WTC11 (cell line): ENCODE results near the gene ACBD4. TPM values are rescaled to one million over a fixed set of nuclear protein-coding genes. Genes with fewer than 3 reads are reported as not detected.
A peak's percentile ranks its signal among the peaks of the same experiment; 100 is the strongest.

Experiments used
- ATAC-seq: fragments of 200-7000 bp; cut with Tn5 transposase; 2 replicates; pipeline ENCODE4 v1.10.0; 2021; ENCODE audit warnings: mild to moderate bottlenecking, moderate library complexity
- CTCF ChIA-PET: fragments of 300-600 bp; sonication (Branson Sonifier 250); formaldehyde crosslinking; loops from one replicate; lab custom pipeline; 2021; ENCODE audit warnings: antibody characterized with exemption; lab: Charles Lee
- POLR2A ChIA-PET: fragments of 350-600 bp; sonication (Branson Sonifier 250); formaldehyde crosslinking; loops from one replicate; lab custom pipeline; 2021; ENCODE audit warnings: antibody characterized with exemption; lab: Charles Lee
- DNase-seq: peaks from one replicate; pipeline ENCODE4 v3.0.0; 2021; ENCODE audit warnings: low spot score
- H3K27ac Mint-ChIP-seq: 2 replicates; pipeline ENCODE4 v1.8.0; 2021; ENCODE audit warnings: mixed read lengths
- H3K27me3 Mint-ChIP-seq: 2 replicates; pipeline ENCODE4 v1.8.0; 2021; ENCODE audit warnings: low read depth, mild to moderate bottlenecking, moderate library complexity, mixed read lengths
- H3K36me3 Mint-ChIP-seq: 2 replicates; pipeline ENCODE4 v1.8.0; 2021; ENCODE audit warnings: mixed read lengths
- H3K4me1 Mint-ChIP-seq: 2 replicates; pipeline ENCODE4 v1.8.0; 2022; ENCODE audit warnings: mixed read lengths
- H3K4me3 Mint-ChIP-seq: 2 replicates; pipeline ENCODE4 v1.8.0; 2021; ENCODE audit warnings: mild to moderate bottlenecking, moderate library complexity, mixed read lengths
- H3K9me3 Mint-ChIP-seq: 2 replicates; pipeline ENCODE4 v1.8.0; 2021; ENCODE audit warnings: mixed read lengths
- CREM ChIP-seq: sonication (generic); formaldehyde crosslinking; IDR thresholded peaks from 2 replicates; pipeline ENCODE4 v1.8.1; 2022; ENCODE audit warnings: mild to moderate bottlenecking, missing genetic modification reagents, moderate library complexity
- EMX1 ChIP-seq: fragments of 250-450 bp; sonication (Bioruptor Pico); IDR thresholded peaks from 2 replicates; pipeline ENCODE4 v1.8.0; 2021; ENCODE audit warnings: mild to moderate bottlenecking
- GABPB1 ChIP-seq: sonication (generic); formaldehyde crosslinking; IDR thresholded peaks from 2 replicates; pipeline ENCODE4 v1.8.1; 2023; ENCODE audit warnings: mild to moderate bottlenecking, missing genetic modification reagents
- JAZF1 ChIP-seq: fragments of 250-450 bp; sonication (Bioruptor Pico); IDR thresholded peaks from 2 replicates; pipeline ENCODE4 v1.9.0; 2021; ENCODE audit warnings: moderate library complexity, mild to moderate bottlenecking, inconsistent platforms
- JUN ChIP-seq: sonication (generic); formaldehyde crosslinking; IDR thresholded peaks from 2 replicates; pipeline ENCODE4 v1.8.0; 2023; ENCODE audit warnings: mild to moderate bottlenecking, missing genetic modification reagents
- KAT7 ChIP-seq: sonication (generic); formaldehyde crosslinking; IDR thresholded peaks from 2 replicates; pipeline ENCODE4 v1.8.1; 2023; ENCODE audit warnings: missing genetic modification reagents, mild to moderate bottlenecking, borderline replicate concordance
- SMAD4 ChIP-seq: sonication (generic); formaldehyde crosslinking; IDR thresholded peaks from 2 replicates; pipeline ENCODE4 v1.8.0; 2022; ENCODE audit warnings: mild to moderate bottlenecking, missing genetic modification reagents
- total RNA-seq: library from RNA; stranded (reverse); gene quantifications from 3 replicates; pipeline ENCODE4 v1.2.3, GENCODE V29; 2021
- TF ChIP-seq, protein P1 (sequence below): sonication (generic); formaldehyde crosslinking; IDR thresholded peaks from 2 replicates; pipeline ENCODE4 v1.8.1; 2022; ENCODE audit warnings: mild to moderate bottlenecking, moderate library complexity, missing genetic modification reagents
- TF ChIP-seq, protein P2 (sequence below): sonication (generic); formaldehyde crosslinking; IDR thresholded peaks from 2 replicates; pipeline ENCODE4 v1.8.1; 2023; ENCODE audit warnings: mild to moderate bottlenecking, missing genetic modification reagents, borderline replicate concordance
- TF ChIP-seq, protein P3 (sequence below): sonication (generic); formaldehyde crosslinking; IDR thresholded peaks from 2 replicates; pipeline ENCODE4 v1.8.1; 2022; ENCODE audit warnings: missing genetic modification reagents, borderline replicate concordance
- TF ChIP-seq, protein P4 (sequence below): sonication (generic); formaldehyde crosslinking; IDR thresholded peaks from 2 replicates; pipeline ENCODE4 v1.8.0; 2022; ENCODE audit warnings: mild to moderate bottlenecking, missing genetic modification reagents
- TF ChIP-seq, protein P5 (sequence below): fragments of 250-450 bp; sonication (Bioruptor Pico); IDR thresholded peaks from 2 replicates; pipeline ENCODE4 v1.9.0; 2021; ENCODE audit warnings: mild to moderate bottlenecking
- TF ChIP-seq, protein P6 (sequence below): sonication (generic); formaldehyde crosslinking; IDR thresholded peaks from 2 replicates; pipeline ENCODE4 v1.8.1; 2022; ENCODE audit warnings: low read depth, missing genetic modification reagents, borderline replicate concordance

ACBD4 gene
- total RNA-seq, 1 experiment from 2014 or later, result 12.7 TPM

DNA sequence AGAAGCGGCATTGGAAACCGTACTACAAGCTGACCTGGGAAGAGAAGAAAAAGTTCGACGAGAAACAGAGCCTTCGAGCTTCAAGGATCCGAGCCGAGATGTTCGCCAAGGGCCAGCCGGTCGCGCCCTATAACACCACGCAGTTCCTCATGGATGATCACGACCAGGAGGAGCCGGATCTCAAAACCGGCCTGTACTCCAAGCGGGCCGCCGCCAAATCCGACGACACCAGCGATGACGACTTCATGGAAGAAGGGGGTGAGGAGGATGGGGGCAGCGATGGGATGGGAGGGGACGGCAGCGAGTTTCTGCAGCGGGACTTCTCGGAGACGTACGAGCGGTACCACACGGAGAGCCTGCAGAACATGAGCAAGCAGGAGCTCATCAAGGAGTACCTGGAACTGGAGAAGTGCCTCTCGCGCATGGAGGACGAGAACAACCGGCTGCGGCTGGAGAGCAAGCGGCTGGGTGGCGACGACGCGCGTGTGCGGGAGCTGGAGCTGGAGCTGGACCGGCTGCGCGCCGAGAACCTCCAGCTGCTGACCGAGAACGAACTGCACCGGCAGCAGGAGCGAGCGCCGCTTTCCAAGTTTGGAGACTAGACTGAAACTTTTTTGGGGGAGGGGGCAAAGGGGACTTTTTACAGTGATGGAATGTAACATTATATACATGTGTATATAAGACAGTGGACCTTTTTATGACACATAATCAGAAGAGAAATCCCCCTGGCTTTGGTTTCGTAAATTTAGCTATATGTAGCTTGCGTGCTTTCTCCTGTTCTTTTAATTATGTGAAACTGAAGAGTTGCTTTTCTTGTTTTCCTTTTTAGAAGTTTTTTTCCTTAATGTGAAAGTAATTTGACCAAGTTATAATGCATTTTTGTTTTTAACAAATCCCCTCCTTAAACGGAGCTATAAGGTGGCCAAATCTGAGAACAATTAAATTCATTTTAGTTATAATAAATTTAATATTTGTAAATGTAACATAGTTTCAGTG is 14.5 kb downstream of the ACBD4 start (continued):
- TF ChIP-seq, protein P1, sequence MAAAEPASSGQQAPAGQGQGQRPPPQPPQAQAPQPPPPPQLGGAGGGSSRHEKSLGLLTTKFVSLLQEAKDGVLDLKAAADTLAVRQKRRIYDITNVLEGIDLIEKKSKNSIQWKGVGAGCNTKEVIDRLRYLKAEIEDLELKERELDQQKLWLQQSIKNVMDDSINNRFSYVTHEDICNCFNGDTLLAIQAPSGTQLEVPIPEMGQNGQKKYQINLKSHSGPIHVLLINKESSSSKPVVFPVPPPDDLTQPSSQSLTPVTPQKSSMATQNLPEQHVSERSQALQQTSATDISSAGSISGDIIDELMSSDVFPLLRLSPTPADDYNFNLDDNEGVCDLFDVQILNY (CRISPR knock-in tag), result no peak
- TF ChIP-seq KAT7 (CRISPR knock-in tag) (0 out of 2 replicates have a peak, but pooled peaks have one; percentile 69), GABPB1 (CRISPR knock-in tag) (0 out of 2 replicates have a peak, but pooled peaks have one; percentile 29), JUN (CRISPR knock-in tag) (no peak), CREM (CRISPR knock-in tag) (no peak), SMAD4 (CRISPR knock-in tag) (0 out of 2 replicates have a peak, but pooled peaks have one; percentile 32)
- TF ChIP-seq, protein P2, sequence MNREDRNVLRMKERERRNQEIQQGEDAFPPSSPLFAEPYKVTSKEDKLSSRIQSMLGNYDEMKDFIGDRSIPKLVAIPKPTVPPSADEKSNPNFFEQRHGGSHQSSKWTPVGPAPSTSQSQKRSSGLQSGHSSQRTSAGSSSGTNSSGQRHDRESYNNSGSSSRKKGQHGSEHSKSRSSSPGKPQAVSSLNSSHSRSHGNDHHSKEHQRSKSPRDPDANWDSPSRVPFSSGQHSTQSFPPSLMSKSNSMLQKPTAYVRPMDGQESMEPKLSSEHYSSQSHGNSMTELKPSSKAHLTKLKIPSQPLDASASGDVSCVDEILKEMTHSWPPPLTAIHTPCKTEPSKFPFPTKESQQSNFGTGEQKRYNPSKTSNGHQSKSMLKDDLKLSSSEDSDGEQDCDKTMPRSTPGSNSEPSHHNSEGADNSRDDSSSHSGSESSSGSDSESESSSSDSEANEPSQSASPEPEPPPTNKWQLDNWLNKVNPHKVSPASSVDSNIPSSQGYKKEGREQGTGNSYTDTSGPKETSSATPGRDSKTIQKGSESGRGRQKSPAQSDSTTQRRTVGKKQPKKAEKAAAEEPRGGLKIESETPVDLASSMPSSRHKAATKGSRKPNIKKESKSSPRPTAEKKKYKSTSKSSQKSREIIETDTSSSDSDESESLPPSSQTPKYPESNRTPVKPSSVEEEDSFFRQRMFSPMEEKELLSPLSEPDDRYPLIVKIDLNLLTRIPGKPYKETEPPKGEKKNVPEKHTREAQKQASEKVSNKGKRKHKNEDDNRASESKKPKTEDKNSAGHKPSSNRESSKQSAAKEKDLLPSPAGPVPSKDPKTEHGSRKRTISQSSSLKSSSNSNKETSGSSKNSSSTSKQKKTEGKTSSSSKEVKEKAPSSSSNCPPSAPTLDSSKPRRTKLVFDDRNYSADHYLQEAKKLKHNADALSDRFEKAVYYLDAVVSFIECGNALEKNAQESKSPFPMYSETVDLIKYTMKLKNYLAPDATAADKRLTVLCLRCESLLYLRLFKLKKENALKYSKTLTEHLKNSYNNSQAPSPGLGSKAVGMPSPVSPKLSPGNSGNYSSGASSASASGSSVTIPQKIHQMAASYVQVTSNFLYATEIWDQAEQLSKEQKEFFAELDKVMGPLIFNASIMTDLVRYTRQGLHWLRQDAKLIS (CRISPR knock-in tag), result no peak

DNA sequence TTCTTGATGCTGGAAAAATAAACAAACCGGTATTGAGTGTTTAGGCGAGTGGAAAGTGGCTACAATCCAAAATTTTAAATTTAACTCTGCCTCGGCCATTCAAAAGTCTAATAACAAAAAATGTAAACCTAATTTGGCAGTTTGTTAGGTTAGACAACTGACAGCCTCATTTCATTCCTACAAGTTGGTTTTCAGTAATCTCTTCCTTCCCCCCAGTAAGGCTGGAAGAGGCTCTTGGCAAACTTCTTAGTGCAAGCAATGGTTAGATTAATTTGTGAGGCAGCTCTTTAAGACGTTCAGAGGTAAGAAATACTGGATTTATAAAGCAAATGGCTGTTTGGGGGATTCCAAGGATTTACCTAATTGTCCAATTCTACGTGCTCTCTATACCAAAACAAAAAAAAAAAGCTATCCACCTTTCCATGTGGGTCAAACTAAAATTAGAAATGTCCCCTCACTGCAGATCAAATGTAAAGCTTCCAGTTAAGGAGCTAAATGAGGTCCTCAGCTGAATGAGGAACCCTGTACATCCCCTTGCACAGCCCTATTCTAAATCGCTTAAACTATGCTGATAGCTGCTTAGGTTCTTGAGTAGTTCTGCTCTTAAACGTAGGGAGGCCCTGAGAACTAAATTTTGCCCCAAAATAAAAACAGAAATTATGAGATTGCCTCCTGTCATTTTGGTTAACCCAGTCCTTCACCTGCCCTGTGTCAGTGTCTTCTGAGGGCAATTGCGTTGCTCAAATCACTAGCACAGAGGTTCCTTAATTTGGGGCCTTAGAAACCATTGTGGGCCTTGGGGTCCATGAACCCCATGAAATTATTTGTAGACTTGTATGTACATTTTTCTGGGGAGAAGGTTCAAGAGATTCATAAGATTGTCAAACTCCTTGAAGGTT is 15.7 kb downstream of the ACBD4 start:
- Mint-ChIP-seq H3K27me3 (peaks cover 5% of the 10 kb centered on the region; the same call in 1 of the 2 replicates), H3K4me1 (peaks cover 26% of the 10 kb centered on the region), H3K27ac (peak overlapping the region; percentile 50; the same call in 1 of the 2 replicates), H3K4me3 (peak overlapping the region; percentile 98), H3K36me3 (no peaks in the 10 kb centered on the region; the same call in 1 of the 2 replicates), H3K9me3 (no peaks in the 10 kb centered on the region)
- TF ChIP-seq EMX1 (CRISPR knock-in tag) (no peak), GABPB1 (CRISPR knock-in tag) (no peak)
- POLR2A ChIA-PET, result interaction anchor here (0.6 to 6.1 kb wide), 5 partner anchors 9 to 397 kb away, joined by 4 to 242 read pairs (median 39); partner anchors contain the start of genes ACBD4 and HEXIM2
- CTCF ChIA-PET, result interaction anchor here (0.6 to 16.3 kb wide), 26 partner anchors 10 to 1109 kb away, joined by 3 to 531 read pairs (median 4); partner anchors contain the start of genes ACBD4, HEXIM2 and PLCD3
- ATAC-seq, result no peak
- DNase-seq, result no peak

DNA sequence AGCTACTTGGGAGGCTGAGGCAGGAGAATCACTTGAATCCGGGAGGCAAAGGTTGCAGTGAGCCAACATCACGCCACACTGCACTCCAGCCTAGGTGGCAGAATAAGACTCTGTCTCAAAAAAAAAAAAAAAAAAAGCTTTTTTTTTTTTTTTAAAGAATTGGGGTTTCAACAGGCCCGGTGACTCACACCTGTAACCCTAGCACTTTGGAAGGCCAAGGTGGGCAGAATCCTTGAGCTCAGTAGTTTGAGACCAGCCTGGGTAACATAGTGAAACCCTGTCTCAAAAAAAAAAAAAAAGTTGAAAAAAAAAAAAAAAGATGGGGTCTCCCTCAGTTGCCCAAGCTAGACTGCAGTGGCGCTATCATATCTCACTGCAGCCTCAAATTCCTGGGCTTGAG is 19.5 kb downstream of the ACBD4 start:
- H3K36me3 Mint-ChIP-seq, result peaks cover 5% of the 10 kb centered on the region; the same call in 1 of the 2 replicates
- no peaks in the 10 kb centered on the region for H3K9me3 Mint-ChIP-seq
- no peak for ATAC-seq
- DNase-seq, result no peak
- no peak overlapping the region; the same call in 1 of the 2 replicates for H3K27ac Mint-ChIP-seq
- POLR2A ChIA-PET, result interaction anchor here (0.6 to 2.3 kb wide), 5 partner anchors 11 to 313 kb away, joined by 4 to 15 read pairs (median 5); no protein-coding TSS in a partner anchor
- H3K4me1 Mint-ChIP-seq, result peaks cover 36% of the 10 kb centered on the region
- H3K27me3 Mint-ChIP-seq, result no peaks in the 10 kb centered on the region
- no peak overlapping the region for H3K4me3 Mint-ChIP-seq
- CTCF ChIA-PET, result interaction anchor here (0.6 to 16.3 kb wide), 20 partner anchors 11 to 1133 kb away, joined by 3 to 531 read pairs (median 4); partner anchors contain the start of genes ACBD4 and PLCD3
- TF ChIP-seq EMX1 (CRISPR knock-in tag), result no peak
- TF ChIP-seq JAZF1, result no peak
- TF ChIP-seq, protein P3, sequence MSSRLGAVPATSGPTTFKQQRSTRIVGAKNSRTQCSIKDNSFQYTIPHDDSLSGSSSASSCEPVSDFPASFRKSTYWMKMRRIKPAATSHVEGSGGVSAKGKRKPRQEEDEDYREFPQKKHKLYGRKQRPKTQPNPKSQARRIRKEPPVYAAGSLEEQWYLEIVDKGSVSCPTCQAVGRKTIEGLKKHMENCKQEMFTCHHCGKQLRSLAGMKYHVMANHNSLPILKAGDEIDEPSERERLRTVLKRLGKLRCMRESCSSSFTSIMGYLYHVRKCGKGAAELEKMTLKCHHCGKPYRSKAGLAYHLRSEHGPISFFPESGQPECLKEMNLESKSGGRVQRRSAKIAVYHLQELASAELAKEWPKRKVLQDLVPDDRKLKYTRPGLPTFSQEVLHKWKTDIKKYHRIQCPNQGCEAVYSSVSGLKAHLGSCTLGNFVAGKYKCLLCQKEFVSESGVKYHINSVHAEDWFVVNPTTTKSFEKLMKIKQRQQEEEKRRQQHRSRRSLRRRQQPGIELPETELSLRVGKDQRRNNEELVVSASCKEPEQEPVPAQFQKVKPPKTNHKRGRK, result no peak
- TF ChIP-seq, protein P4, sequence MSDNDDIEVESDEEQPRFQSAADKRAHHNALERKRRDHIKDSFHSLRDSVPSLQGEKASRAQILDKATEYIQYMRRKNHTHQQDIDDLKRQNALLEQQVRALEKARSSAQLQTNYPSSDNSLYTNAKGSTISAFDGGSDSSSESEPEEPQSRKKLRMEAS, result no peak
- TF ChIP-seq, protein P5, sequence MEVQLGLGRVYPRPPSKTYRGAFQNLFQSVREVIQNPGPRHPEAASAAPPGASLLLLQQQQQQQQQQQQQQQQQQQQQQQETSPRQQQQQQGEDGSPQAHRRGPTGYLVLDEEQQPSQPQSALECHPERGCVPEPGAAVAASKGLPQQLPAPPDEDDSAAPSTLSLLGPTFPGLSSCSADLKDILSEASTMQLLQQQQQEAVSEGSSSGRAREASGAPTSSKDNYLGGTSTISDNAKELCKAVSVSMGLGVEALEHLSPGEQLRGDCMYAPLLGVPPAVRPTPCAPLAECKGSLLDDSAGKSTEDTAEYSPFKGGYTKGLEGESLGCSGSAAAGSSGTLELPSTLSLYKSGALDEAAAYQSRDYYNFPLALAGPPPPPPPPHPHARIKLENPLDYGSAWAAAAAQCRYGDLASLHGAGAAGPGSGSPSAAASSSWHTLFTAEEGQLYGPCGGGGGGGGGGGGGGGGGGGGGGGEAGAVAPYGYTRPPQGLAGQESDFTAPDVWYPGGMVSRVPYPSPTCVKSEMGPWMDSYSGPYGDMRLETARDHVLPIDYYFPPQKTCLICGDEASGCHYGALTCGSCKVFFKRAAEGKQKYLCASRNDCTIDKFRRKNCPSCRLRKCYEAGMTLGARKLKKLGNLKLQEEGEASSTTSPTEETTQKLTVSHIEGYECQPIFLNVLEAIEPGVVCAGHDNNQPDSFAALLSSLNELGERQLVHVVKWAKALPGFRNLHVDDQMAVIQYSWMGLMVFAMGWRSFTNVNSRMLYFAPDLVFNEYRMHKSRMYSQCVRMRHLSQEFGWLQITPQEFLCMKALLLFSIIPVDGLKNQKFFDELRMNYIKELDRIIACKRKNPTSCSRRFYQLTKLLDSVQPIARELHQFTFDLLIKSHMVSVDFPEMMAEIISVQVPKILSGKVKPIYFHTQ (CRISPR knock-in tag), result no peak
- TF ChIP-seq, protein P6, sequence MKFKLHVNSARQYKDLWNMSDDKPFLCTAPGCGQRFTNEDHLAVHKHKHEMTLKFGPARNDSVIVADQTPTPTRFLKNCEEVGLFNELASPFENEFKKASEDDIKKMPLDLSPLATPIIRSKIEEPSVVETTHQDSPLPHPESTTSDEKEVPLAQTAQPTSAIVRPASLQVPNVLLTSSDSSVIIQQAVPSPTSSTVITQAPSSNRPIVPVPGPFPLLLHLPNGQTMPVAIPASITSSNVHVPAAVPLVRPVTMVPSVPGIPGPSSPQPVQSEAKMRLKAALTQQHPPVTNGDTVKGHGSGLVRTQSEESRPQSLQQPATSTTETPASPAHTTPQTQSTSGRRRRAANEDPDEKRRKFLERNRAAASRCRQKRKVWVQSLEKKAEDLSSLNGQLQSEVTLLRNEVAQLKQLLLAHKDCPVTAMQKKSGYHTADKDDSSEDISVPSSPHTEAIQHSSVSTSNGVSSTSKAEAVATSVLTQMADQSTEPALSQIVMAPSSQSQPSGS (CRISPR knock-in tag), result no peak
